Prostate gland (tissue), 2 donors: ENCODE measurements around the gene SARDH. TPM values are rescaled to one million over a fixed set of nuclear protein-coding genes. Genes with fewer than 3 reads are reported as not detected.

Experiments
- DNase-seq: peaks from one replicate; pipeline ENCODE4 v3.0.0-alpha.2; 2019; ENCODE audit warnings: low spot score
- H3K27ac ChIP-seq, 2 donors: fragments of 200-600 bp; sonication (generic); 2 replicates each; pipeline ENCODE4 v1.5.1; 2017 to 2019
- H3K27me3 ChIP-seq: fragments of 200-600 bp; sonication (generic); replicated peaks from 2 replicates; pipeline ENCODE4 v1.5.1; 2019; ENCODE audit not compliant: insufficient read depth
- H3K36me3 ChIP-seq, 2 donors: fragments of 200-600 bp; sonication (generic); 1 replicate in 1 of 2; 2 replicates in 1 of 2; pipeline versions ENCODE4 v1.5.1 to v1.8.1; 2017 to 2019
- H3K4me1 ChIP-seq: fragments of 200-600 bp; sonication (generic); replicated peaks from 2 replicates; pipeline ENCODE4 v1.5.1; 2019
- H3K4me3 ChIP-seq, 2 donors: fragments of 200-600 bp; sonication (generic); 2 replicates each; pipeline ENCODE4 v1.5.1; 2017 to 2019
- H3K9me3 ChIP-seq: fragments of 200-600 bp; sonication (generic); 2 replicates; pipeline ENCODE4 v1.5.1; 2017
- CTCF ChIP-seq, 4 experiments: fragments of 200-600 bp in 2 of 4; fragments of 450-650 bp in 2 of 4; sonication (generic) in 2 of 4; IDR thresholded peaks; 1 replicate in 3 of 4; 2 replicates in 1 of 4; pipeline ENCODE4 v1.5.1; 2016 to 2019; ENCODE audit warnings: antibody characterized with exemption in 4 of 4, mild to moderate bottlenecking in 2 of 4, moderate library complexity in 2 of 4
- POLR2A ChIP-seq: fragments of 450-650 bp; IDR thresholded peaks from one replicate; pipeline ENCODE4 v1.6.1; 2016; ENCODE audit warnings: antibody characterized with exemption, mild to moderate bottlenecking
- POLR2AphosphoS5 ChIP-seq: sonication (generic); formaldehyde crosslinking; IDR thresholded peaks from one replicate; pipeline ENCODE4 v1.6.1; 2017; ENCODE audit warnings: antibody characterized with exemption
- WGBS: methylation state at CpG from one replicate; pipeline ENCODE4 v1.1.5; 2018; 5-methylcytosine and 5-hydroxymethylcytosine counted together
- intact Hi-C: fragments of 100-400 bp; cut with DNase I; formaldehyde crosslinking; loops from one replicate; pipeline ENCODE4 v1.14.2; 2022
- total RNA-seq, 2 donors: library from RNA; depleted of rRNA; stranded (reverse); fragments of >200 nt; gene quantifications; one replicate each; pipeline ENCODE4 v1.1.0, GENCODE V29; 2016

The SARDH gene
- total RNA-seq, 2 donors from 2014 or later: 6.7 to 7.2 TPM

GRCh38 chr9:133669182-133669801, 68.9 kb downstream of the SARDH start:
- H3K4me1 ChIP-seq: no peaks in the 10 kb centered on the region
- no peaks in the 10 kb centered on the region for H3K36me3 ChIP-seq
- 96% methylated on average over 6 of the region's 16 CpGs for WGBS
- TF ChIP-seq POLR2AphosphoS5: no peak
- no peak for TF ChIP-seq CTCF (IDR thresholded peaks at IDR 0.05)
- no peak for TF ChIP-seq POLR2A
- intact Hi-C loops: no loop called here
- H3K4me3 ChIP-seq: no peak overlapping the region
- H3K27ac ChIP-seq: no peak overlapping the region
- no peaks in the 10 kb centered on the region for H3K9me3 ChIP-seq
- H3K27me3 ChIP-seq: no peaks in the 10 kb centered on the region
- no peak for DNase-seq

GRCh38 chr9:133667759-133668450, 70.2 kb downstream of the SARDH start:
- no peak for DNase-seq
- intact Hi-C loops: no loop called here
- H3K4me3 ChIP-seq: no peak overlapping the region
- no peaks in the 10 kb centered on the region for H3K4me1 ChIP-seq
- no peaks in the 10 kb centered on the region for H3K9me3 ChIP-seq
- H3K36me3 ChIP-seq: no peaks in the 10 kb centered on the region
- 76% methylated on average over 17 of the region's 17 CpGs for WGBS
- H3K27ac ChIP-seq: no peak overlapping the region
- no peaks in the 10 kb centered on the region for H3K27me3 ChIP-seq
- TF ChIP-seq POLR2AphosphoS5 (no peak), POLR2A (no peak), CTCF (IDR thresholded peaks at IDR 0.05) (no peak)

GRCh38 chr9:133666845-133667244, 71.3 kb downstream of the SARDH start:
- WGBS: 81% methylated on average over 11 of the region's 11 CpGs

GRCh38 chr9:133666387-133666786, 71.8 kb downstream of the SARDH start:
- no peaks in the 10 kb centered on the region for H3K4me1 ChIP-seq
- DNase-seq: no peak
- H3K9me3 ChIP-seq: no peaks in the 10 kb centered on the region
- intact Hi-C loops: no loop called here
- H3K36me3 ChIP-seq: no peaks in the 10 kb centered on the region
- H3K27me3 ChIP-seq: no peaks in the 10 kb centered on the region
- TF ChIP-seq POLR2AphosphoS5: no peak
- no peak for TF ChIP-seq CTCF (IDR thresholded peaks at IDR 0.05)
- TF ChIP-seq POLR2A: no peak
- WGBS: 86% methylated on average over 9 of the region's 9 CpGs
- no peak overlapping the region for H3K4me3 ChIP-seq
- no peak overlapping the region for H3K27ac ChIP-seq

More at GRCh38 chr9:133666845-133667244, 71.3 kb downstream of the SARDH start:
- Histone ChIP-seq H3K4me1 (no peaks in the 10 kb centered on the region), H3K36me3 (no peaks in the 10 kb centered on the region), H3K4me3 (no peak overlapping the region), H3K27ac (no peak overlapping the region), H3K9me3 (no peaks in the 10 kb centered on the region), H3K27me3 (no peaks in the 10 kb centered on the region)
- no peak for DNase-seq
- TF ChIP-seq POLR2A: no peak
- intact Hi-C loops: no loop called here

GRCh38 chr9:133665535-133665934, 72.6 kb downstream of the SARDH start:
- Histone ChIP-seq H3K4me3 (no peak overlapping the region), H3K27me3 (no peaks in the 10 kb centered on the region), H3K4me1 (no peaks in the 10 kb centered on the region), H3K27ac (no peak overlapping the region), H3K36me3 (no peaks in the 10 kb centered on the region), H3K9me3 (no peaks in the 10 kb centered on the region)
- 88% methylated on average over 11 of the region's 12 CpGs for WGBS
- DNase-seq: no peak
- intact Hi-C loops: no loop called here
- TF ChIP-seq POLR2AphosphoS5: no peak
- no peak for TF ChIP-seq CTCF (IDR thresholded peaks at IDR 0.05)
- no peak for TF ChIP-seq POLR2A
